Breast epithelium (tissue), 3 donors: ENCODE results near the gene AGAP1.

Experiments
- CTCF ChIP-seq, 3 donors: fragments of 450-650 bp; IDR thresholded peaks; one replicate each; pipeline ENCODE4 v1.5.1; 2016 to 2017; ENCODE audit warnings: antibody characterized with exemption in 3 of 3, mild to moderate bottlenecking in 3 of 3, moderate library complexity in 3 of 3
- POLR2A ChIP-seq: fragments of 450-650 bp; IDR thresholded peaks from one replicate; pipeline ENCODE4 v1.6.1; 2016; ENCODE audit warnings: antibody characterized with exemption, mild to moderate bottlenecking, moderate library complexity
- POLR2AphosphoS5 ChIP-seq, 3 donors: sonication (generic); formaldehyde crosslinking; IDR thresholded peaks; one replicate each; pipeline ENCODE4 v1.6.1; 2017; ENCODE audit warnings: antibody characterized with exemption in 3 of 3

- TF ChIP-seq POLR2A (no peak), CTCF (IDR thresholded peaks at IDR 0.05) (no peak), POLR2AphosphoS5 (IDR thresholded peaks at IDR 0.05) (no peak)
Measured at GRCh38 chr2:235446082-235446481, 47.8 kb upstream of the AGAP1 start.
